ENCODE measurements around the gene MYL3. TPM values are rescaled to one million over a fixed set of nuclear protein-coding genes. Genes with fewer than 3 reads are reported as not detected.

The MYL3 gene
- polyA plus RNA-seq, 3 donors: 4.7 to 17.0 (median 7.8) TPM

DNA sequence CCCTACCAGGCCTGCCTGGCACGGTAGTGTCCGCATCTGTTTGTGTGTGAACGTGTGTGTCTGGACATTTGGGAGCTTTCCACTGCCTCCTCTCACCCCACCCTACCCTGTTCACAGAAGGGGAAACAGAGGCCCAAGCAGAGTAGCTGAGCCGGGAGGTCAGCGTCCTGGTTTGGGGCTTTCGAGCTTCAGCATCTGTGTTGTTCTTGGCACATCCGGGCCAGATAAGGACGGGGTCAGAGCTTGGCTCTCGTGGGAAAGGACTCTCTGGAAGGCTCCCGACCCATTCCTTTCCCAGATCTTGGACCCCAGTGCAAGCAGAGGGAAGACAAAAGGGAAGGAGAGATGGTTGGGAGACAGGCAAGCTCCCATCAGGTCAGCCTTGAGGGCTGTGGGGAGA lies 8.0 kb upstream of the MYL3 start:
- 56 to 67% (median 56%) methylated on average over 10 of the region's 10 CpGs for WGBS, 3 donors
- H3K27ac ChIP-seq (ENCODE audit: low read depth, low read length): no peak overlapping the region

DNA sequence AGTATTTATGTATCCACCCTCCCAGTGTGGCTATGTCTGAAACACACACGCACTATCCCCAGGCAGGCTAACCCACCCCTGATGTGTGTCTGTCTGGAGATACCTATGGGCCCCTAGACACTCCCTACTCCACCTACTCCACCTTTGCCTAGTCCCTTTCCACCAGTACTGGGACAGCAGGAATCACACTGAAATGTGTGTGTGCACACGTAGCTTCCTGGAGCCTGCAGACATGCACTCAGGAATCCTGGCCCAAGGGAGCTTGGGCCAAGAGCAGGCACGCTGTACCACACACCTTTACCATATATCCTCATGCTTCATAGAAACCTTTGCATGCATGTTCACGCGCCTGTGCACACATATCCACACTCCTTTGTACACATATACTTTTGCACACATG lies 7.4 kb upstream of the MYL3 start:
- H3K27ac ChIP-seq (ENCODE audit: low read depth, low read length): no peak overlapping the region
- 91 to 95% (median 95%) methylated on average over 5 of the region's 5 CpGs for WGBS, 3 donors

DNA sequence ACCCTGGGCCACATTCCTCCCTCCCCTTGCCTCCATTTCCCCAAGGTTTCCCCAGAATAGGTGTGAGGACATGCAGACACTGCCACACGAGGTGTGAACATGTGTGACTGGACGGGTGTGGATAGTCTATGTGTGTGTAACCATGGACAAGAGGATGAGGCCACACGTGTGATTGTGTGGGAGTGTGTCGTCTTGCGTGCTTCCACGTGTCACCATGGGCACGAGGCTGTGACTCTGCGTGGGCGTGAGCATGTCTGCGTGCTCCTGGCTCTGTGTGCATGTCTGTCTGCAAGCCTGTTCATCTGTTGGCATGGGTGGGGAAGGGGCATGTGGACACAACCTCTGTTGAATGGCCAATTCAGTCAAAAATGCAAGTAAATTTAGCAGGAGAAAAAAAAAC lies 6.2 kb upstream of the MYL3 start:
- 81 to 85% (median 84%) methylated on average over 10 of the region's 10 CpGs for WGBS, 3 donors
- no peak overlapping the region for H3K27ac ChIP-seq (ENCODE audit: low read depth, low read length)

DNA sequence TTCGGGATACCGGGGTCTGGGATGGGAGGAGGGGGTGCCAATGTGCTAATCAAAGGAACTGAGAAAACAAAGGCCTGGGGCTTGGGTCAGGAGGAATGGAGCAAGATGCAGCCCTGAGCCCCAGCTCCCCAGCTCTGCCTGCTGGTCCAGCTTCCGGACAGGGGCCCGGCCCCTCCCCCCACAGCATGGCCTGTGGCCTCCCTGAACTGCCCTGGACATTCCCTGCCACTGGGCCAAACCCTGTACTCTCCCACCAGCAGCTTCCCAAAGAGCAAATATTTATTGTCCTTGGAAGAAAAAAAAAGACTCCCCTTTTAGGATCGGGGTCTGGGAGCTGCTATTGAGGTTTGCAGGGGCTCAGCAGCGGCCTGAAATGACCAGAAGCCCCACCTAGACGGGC lies 5.7 kb upstream of the MYL3 start:
- H3K27ac ChIP-seq (ENCODE audit: low read depth, low read length): no peak overlapping the region
- 61 to 79% (median 63%) methylated on average over 7 of the region's 7 CpGs for WGBS, 3 donors

DNA sequence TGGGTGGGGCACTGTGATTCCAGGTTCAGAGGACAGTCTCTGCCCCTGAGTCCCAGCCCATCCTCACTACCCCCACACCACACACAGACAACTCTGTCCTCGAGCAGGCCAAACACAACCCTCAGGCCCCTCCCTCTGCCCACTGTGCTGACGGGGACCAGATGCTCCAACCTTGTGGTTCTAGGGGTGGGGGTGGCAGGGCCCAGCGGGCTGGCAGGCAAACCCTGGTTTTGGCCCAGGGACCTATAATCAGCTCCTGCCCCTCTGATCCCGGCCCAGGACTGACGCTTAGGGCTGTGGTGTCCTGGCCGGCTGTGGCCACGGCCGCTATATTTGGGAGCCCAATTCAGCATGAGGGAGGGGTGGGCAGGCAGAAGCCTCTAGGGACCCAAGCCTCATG lies 5.0 kb upstream of the MYL3 start:
- no peak overlapping the region for H3K27ac ChIP-seq (ENCODE audit: low read depth, low read length)
- WGBS, 3 donors: 64 to 77% (median 72%) methylated on average over 8 of the region's 8 CpGs

DNA sequence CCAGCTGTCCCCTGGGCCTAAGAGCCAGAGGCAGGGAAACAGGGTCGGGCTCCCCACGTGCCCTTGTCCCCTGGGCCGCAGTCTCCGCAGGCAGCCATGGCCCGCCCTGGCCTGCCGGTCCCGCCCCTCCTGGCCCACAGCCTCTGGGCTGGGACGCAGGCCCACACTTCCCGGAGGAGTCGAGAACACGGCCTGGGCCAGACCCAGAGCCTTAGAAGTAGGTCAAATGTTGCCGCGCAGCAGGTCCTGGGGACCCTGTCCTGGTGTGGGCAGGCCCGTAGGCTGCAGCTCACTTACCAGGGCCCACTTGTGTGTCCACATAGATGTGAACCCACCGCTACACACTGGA lies 4.3 kb upstream of the MYL3 start:
- WGBS, 3 donors: 32 to 50% (median 36%) methylated on average over 15 of the region's 15 CpGs

DNA sequence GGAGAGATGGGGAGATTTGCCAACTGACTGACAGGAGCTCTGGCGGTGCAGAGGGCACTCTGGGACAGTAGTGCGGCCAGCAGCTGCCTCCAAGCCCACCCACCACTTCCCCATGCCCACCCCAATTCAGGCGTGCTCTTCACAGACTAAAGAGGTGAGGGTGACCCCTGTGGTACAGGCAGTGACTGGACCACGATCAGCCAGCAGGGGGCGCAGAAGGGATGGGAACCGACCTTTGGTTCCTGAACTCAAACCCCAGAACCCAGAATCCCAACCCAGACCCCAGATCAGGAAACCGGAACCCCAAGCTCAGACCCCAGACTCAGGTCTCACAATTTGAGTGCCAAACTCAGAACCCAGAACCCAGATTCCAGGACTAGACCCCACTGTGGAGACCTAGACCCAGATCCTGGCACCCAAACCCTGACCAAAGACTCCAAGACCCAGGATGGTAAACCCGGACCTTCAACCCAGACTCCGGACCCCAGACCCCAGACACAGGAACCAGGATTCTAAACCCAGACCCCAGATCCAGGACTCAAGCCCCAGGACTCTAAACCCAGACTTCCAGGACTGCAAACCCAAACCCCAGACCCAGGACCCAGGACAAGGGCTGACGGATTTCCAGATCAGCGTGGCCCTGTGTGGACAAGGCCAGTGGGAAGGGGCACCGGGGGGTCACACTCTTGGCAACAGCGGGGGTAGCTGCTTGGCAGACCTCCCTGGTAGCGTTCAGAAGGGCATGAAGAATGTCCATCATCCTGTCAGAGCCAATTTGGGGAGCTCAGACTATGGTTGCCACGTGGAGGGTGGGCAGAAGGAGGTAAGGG lies 3.7 kb upstream of the MYL3 start:
- 24 to 32% (median 29%) methylated on average over 15 of the region's 15 CpGs for WGBS, 3 donors
- H3K27ac ChIP-seq (ENCODE audit: low read depth, low read length): no peak overlapping the region

More for the DNA sequence above, 4.3 kb upstream of the MYL3 start:
- no peak overlapping the region for H3K27ac ChIP-seq (ENCODE audit: low read depth, low read length)

DNA sequence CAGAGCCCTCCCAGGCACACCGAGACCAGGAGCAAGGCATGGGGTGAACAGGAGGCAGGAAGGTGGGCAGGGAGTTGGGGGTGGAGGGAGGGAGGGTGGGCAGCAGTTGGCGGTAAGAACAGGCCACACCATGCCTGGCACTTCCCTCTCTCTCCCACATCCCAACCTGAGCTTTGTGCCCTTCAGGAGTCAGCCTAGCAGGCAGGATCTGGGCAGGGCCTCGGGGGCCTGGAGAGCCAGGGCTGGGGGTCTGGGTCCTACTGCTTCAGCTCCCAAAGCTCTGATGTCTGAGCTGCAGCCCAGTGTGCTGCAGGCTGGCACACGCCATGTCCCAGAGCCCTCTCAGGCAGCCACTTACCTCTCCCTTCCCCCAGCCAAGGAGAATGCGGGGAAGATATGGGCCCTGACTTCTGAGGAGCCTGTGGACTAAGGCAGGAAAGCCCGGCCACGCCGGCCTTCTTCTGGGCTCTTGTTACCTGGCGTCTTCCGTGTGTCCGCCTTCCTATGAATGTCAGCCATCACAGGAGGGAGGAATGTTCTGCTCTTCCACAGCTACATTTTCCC lies 2.9 kb upstream of the MYL3 start:
- WGBS, 3 donors: 79 to 88% (median 86%) methylated on average over 10 to 11 of the region's 11 CpGs
- no peak overlapping the region for H3K27ac ChIP-seq (ENCODE audit: low read depth, low read length)

DNA sequence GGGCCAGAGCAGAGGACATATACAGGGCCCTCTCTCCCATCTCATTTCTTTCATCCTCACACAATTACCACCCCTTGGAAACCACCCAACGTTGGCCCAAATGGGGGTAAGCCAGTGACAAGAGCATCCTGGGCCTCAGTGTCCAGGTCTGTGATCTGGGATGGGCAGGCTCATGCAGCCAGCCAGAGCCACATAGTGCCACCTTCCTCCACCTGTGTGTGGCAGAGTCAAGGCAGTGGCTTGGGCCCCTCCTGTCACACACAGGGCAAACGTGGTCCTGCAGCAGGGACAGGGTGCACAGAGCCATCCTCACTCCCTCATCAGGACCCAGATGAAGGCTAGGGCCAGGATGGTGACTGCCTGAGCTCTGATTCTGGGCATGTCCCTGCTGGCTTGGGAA lies 2.3 kb upstream of the MYL3 start:
- H3K27ac ChIP-seq (ENCODE audit: low read depth, low read length): no peak overlapping the region
- 50 to 71% (median 56%) methylated on average over 2 of the region's 2 CpGs for WGBS, 3 donors

DNA sequence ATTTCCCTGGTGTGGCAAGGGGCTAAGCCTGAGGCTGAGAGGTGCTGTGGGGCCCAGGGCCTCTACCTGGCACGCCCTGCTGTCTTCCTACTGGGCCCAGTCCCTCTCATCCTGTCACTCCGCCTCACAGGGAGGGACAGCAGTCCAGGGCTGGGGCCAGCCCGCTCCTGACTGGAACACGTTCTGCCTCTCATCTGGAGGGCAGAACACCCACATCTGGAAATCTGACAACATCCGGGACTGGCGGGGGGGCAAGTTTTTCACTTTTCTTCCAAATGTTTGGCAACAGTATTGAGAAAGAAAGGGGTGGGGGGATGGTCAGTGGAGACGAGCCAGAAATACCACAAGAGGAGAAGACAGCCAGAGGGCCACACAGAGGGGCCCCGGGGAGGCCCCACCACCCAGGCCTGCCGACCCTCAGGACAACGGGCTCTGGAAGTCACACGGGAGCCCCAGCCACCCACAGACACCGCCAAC lies 1.8 kb upstream of the MYL3 start:
- WGBS, 3 donors: 31 to 56% (median 33%) methylated on average over 12 of the region's 12 CpGs
- no peak overlapping the region for H3K27ac ChIP-seq (ENCODE audit: low read depth, low read length)

DNA sequence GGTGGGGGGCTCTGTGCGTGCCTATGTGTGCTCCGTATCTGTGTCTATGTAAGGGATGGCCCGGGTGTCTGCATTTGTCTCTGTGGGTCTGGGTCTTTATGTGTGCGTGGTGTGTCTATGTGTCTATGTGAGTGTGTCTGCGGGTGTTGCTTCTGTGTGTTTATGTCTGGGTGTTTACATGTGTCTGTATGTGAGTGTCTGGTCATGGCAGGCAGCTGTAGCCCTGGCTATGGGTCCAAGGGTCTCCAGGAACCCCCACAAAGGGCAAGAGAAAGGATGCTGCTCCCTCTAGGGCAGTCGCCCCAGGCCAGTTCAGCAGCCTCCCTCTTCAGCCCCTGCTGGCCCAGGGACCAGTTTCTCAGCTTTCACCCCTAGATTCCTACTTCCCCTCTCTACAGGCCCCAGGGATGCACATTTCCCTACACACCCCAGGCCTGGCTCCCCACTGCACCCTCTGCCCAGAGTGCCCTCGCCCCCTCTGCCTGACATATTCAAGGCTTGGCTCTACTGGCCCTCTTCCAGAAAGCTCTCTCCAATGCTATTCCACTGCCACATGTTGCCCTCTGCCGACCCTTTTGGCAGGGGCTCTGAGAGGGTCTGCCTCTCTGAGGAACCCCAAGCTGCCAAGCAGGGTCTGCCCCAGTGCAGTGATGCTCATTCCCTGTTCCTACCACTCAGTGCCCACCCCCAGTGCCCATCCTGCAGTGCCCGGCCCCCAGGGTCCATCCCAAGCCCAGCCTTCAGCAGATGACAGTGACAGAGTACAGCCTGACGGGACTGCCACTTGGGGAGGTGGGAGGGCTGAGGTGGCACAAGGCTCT lies 1.0 kb upstream of the MYL3 start:
- WGBS, 3 donors: 73 to 89% (median 84%) methylated on average over 10 of the region's 10 CpGs
- H3K27ac ChIP-seq (ENCODE audit: low read depth, low read length): no peak overlapping the region

DNA sequence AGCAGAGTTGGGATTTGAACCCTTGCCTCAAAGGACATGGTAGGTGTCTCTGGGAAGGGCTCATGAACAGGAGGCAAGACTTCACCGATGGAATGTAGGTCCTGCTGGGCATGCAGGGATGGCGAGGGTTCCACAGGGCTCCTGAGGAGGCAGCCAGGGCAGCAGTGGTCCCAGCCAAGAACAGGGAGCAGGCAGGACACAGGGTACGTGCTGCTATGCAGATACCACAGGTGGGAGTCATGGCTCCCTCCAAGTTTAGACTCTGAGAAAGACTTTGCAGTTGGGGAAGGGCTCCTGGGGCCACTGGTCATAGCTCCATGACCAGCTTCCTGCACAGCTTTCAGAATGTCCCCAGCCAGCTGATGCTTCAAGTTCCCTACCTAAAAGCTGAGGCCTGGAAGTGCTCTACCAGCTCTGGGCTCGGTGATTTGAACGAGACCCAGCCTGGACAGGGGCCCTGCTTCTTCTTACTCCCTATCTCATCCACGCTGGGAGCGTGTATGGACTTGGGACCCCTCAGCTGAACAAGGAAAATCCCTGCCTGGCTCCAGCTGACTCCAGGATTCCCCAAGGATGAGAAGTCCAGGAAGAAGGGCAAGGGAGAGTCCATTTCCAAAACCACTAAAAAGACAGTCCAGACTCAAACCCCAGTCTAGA lies 747 bp downstream of the MYL3 start:
- 84 to 92% (median 90%) methylated on average over 7 of the region's 7 CpGs for WGBS, 3 donors
- H3K27ac ChIP-seq (ENCODE audit: low read depth, low read length): no peak overlapping the region

DNA sequence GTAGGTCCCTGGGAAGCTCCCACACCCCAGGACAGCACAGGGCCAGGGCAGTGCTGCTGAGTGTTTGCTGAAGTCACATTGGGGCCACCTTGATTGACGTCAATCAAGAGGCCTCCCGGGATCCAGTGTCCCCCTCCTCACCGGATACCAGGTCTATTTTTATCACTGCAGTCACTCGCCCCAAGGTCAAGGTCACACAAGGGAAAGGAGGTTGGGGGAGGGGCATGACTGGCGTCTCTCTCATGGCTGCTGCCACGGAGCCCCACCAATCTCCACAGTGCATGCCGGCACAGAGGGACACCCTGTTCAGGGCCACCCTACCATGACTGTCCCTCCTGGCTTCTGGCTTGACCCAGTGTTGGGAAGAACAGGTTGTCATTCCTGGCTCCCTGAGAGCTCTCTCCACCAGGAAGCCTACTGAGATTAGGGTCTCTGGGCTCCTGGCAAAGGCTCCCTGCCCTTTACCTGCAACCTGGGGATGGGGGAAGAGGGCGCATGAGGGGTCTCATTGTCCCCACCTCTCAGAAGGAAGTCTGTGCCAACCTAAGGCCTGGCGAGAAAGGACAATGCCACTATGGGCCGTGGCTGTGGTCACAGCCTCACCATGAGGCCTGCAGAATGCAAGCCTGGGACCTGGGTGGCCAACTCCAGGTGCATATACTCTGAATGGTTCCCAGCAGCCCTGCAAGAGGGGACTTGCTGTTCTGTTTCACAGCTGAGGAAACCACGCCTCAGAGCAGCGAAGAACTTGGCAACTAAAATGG lies 1.5 kb downstream of the MYL3 start:
- 63 to 79% (median 79%) methylated on average over 12 of the region's 12 CpGs for WGBS, 3 donors
- H3K27ac ChIP-seq (ENCODE audit: low read depth, low read length): no peak overlapping the region

DNA sequence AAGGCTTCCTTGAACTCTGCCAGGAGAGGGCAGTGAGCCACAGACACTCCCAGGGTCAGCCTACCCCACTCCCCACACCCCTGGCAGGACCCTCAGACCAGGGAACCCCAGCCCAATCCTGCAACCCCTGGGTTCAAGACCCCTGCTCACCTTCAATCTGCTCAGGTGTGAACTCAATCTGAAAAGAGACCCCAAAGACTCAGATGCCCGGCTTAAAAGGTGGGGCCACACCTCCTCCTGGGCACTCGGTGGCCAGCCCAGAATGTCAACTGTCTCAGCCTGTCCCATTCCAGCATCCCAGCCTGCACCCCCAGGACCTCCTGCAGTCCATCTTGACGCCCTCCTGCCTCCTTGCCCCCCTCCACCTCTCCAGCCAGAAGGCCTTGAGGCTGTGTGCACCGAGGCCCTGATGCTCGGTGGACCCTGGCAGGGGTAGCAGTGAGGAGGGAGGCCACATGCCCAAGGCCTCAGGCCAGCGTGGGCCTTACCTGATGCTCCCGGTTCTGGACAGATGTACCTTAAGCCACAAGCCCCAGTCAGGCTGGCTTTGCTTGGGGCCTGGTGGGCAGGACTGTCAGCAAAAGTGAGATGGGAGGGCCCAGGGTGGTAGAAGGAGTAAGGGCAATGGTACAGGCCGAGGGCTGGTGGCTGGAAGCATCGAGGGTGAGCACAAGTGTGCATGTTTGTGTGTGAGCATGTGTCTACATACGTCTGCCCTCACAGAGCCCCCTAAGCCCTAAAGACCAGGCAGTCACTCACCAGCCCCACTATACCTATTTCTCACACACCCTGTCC lies 2.2 kb downstream of the MYL3 start:
- WGBS, 3 donors: 89 to 93% (median 93%) methylated on average over 10 of the region's 10 CpGs
- no peak overlapping the region for H3K27ac ChIP-seq (ENCODE audit: low read depth, low read length)

DNA sequence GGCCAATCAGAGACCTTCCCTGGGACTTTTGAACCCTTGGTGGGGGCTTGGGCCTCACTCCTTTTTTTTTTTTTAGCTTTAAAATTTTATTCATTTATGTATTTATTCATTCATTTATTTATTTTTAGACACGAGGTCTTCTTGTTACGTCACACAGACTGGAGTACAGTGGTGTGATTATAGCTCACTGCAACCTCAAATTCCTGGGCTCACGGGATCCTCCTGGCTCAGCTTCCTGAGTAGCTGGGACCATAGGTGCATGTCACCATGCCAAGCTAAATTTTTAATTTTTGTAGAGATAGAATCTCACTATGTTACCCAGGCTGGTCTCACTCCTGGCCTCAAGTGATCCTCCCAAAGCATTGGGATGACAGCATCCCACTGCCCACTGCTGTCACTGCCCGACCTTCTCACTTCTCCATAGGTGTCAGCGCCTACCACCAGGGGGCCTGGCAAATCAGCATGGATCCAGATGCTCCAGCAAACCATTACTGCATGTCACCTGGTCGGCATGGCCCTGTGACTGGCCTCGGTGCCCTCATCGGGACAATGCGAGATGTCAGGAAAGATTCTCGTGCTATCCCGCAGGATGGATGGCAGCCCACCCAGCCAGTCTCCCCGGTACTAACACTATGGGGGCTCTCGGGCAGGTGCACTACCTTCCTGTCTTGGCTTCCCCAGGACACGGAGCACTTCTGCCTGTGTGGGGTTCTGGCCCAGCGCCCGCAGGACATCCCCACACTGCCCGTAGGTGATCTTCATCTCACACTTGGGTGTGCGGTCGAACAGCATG lies 3.0 kb downstream of the MYL3 start:
- 82 to 88% (median 86%) methylated on average over 19 of the region's 19 CpGs for WGBS, 3 donors
- H3K27ac ChIP-seq (ENCODE audit: low read depth, low read length): no peak overlapping the region

DNA sequence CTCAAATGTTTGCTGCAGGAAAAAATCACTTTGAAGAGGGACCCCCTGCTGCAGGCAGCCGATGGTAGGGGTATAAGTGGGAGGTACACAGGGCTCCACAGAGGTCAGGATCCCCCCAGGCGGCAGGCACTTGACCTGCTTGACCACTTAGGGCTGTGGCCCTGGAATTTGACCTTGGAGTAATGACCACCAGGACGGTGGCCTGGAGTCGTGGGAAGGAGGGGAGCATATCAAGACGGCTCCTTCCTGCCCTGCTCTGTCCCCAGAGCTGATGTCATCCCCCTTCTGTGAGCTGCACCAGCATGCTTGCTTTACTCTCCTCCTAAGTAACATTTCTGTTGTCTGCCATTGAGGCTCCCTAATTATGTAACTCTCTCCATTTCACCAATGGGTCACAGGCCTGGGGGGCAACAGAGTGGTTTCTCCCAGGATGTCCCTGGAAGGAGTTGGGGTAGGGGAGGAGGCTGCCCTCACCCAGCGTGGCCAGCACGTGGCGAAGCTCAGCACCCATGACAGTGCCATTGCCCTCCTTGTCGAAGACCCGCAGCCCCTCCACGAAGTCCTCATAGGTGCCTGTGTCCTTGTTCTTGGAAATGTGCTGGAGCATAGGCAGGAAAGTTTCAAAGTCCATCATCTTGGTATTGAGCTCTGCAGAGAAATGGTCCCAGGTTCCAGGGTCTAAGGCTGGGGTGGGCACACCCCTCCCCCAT lies 4.1 kb downstream of the MYL3 start:
- H3K27ac ChIP-seq (ENCODE audit: low read depth, low read length): no peak overlapping the region
- WGBS, 3 donors: 80 to 84% (median 81%) methylated on average over 11 of the region's 11 CpGs

All from adipose tissue (tissue), 3 donors.